Stimulated activated CD4-positive, alpha-beta T cell treated with anti-CD3 and anti-CD28 coated beads, Interleukin-4, amount 100 ng/mL, for 4 hours (primary cell): Measurements from ENCODE around the gene FOXP1.

Experiments used
- DNase-seq, 2 experiments: peaks; one replicate each; pipeline ENCODE4 v3.0.0-alpha.2; 2020

FOXP1 gene

GRCh38 chr3:71247958-71248335 is 335.6 kb downstream of the FOXP1 start:
- no peak for DNase-seq

- no peak for DNase-seq
These were observed 336.1 kb downstream of the FOXP1 start for GRCh38 chr3:71247221-71247957.

GRCh38 chr3:71245971-71246880 is 337.3 kb downstream of the FOXP1 start:
- no peak for DNase-seq

DNA sequence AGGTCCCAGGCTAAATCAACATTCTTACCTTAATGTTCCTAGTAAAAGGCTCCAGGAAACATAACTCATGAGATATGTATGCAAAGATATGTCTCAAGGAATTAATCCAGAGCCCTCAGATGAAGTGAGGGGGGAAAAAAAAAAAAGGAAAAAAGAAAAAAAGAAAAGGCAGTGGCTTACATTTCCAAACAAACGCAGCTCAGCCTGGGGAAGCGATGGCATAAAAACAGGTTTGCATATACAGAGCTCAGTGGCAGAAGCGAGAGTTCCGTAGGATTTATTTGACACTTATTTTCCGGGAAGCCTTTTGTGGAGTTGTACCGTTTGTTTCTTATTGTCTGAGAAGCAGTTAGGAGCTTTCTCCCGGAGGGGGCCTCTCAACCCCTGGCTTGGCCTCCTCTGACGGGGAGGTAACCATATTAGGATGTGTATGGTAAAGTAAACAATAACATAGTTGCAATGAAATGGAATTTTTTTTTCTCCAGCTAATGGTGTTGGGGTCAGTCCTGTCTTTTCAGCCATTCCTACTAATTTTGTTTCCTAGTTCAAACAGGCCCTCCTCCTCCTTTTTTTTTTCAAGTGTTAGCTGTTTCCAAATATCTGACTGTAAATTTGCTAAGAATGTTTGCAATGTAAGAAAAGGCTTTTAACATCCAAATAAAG is 338.6 kb downstream of the FOXP1 start:
- DNase-seq = no peak

DNA sequence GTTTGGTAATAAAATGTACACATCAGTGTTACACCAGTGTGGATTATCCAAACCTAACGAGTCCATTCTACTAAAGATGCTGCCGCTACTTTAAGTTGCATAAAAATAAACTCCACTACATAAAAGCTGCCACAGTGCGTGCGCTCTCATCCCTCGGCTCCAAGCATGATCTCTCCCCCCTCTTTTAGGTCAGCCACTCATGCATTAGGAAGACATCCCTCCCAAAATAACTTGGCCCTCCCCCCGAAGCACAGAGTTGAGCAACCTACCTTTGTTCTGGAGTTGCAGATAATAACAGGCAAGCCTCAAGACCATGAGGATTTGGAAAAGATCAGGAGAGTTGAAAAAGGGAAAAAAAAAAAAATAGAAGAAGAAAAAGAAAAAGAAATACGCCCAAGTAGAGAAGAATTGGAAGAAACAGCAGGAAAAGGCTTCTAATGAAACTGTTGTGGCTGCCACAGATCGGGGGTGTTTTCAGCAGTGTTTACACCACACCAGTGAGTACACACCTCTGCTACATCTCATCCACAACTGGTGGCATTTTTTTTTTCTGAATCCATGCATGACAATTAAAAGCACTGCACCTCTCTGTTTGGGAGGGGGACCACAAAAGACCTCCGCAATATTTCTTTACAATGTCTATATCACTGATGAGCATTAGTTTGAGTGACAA is 339.2 kb downstream of the FOXP1 start:
- DNase-seq = no peak

- no peak for DNase-seq
These were observed 340.3 kb downstream of the FOXP1 start for GRCh38 chr3:71243229-71243628.

DNA sequence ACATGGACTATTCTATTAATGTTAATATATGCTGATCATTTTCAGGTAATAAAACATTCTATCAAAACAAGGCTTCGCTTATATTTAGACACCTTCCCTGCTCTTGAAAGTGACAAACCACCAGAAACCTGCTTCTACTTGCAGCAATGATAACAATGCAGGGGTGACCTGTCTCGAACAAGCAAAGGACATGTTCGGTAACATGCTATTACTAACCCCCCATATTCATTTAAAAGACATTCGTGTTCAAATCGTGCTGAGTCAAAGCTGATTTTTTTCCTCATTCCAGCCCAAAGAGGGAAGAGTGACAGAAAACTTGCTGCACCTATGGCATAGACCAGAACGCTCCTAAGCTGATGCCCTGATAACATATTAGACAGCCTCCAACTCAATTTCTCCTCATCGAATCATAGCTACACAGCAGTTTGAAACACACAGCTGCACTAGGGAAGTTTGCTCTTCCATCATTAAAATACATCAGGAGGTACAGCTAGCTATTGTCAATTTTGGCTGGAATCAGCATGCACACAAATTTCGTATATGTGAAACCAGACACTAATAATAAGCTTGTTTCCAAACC is 341.5 kb downstream of the FOXP1 start:
- no peak for DNase-seq

DNA sequence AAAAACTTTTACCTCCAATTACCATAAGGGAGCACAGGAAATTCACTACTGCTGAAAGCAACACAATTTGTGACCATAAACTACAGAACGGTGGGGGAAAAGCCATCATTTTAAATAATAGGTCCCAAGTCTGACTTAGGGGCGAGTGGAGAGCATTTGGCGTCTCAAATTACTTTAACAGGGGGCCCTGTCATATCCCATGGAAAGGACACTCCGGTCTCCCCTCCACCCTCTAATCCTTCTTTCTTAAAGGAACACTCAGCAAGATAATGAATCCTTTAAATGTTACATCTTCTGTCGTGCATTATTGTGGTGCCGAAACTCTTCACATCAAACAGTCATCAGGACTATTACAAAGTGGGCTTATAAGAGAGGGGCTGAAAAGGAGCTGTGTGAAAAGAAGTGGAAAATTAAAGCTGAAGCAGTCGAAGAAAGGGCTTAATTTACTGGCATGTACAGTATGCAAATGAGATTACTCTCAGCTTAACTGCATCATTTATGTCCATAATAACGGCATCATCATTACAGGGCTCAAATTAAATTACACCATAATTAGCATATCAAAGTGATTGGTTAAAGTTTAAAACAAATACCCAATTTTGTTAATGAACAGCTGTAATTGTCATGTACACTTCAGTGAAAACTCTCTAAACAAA is 342.2 kb downstream of the FOXP1 start:
- no peak for DNase-seq

DNA sequence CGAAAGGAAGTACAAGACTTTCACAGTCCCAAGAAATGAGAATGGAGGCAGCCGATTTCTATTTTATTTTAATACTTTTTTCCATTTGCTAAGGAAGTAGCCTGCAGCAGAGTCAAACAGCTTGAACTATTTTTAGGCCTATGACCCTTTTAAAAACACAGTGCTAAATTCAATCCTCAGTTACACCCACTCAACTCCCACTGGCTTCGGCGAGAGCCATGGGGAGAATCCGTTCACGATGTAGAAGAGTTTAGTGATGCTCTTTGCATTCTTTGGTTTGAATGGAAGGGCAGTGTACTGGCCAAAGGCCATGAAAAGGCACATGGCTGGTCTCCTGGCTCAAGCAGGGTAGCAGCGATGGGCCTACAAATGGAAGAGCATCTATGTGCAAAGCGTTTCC is 343.5 kb downstream of the FOXP1 start:
- DNase-seq = no peak

GRCh38 chr3:71238355-71238757 is 345.2 kb downstream of the FOXP1 start:
- DNase-seq = no peak

GRCh38 chr3:71237672-71238071 is 345.9 kb downstream of the FOXP1 start:
- no peak for DNase-seq

- DNase-seq = no peak
These were observed 347.7 kb downstream of the FOXP1 start for GRCh38 chr3:71235846-71236245.

DNA sequence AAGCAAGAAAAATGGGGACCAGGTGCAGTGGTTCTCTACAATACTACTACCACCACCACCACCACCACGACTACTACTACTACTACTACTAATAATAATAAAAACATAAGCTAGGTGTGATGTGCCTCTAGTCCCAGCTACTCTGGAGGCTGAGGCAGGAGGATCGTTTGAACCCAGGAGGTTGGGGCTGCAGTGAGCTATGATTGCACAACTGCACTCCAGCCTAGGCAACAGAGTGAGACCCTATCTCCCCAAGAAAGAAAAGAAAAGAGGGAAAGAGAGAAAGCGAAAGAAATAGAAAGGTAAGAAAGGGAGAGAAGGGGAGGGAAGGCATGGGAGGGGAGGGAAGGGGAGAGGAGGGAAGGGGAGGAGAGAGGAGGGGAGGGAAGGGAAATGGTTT is 350.6 kb downstream of the FOXP1 start:
- no peak for DNase-seq

DNA sequence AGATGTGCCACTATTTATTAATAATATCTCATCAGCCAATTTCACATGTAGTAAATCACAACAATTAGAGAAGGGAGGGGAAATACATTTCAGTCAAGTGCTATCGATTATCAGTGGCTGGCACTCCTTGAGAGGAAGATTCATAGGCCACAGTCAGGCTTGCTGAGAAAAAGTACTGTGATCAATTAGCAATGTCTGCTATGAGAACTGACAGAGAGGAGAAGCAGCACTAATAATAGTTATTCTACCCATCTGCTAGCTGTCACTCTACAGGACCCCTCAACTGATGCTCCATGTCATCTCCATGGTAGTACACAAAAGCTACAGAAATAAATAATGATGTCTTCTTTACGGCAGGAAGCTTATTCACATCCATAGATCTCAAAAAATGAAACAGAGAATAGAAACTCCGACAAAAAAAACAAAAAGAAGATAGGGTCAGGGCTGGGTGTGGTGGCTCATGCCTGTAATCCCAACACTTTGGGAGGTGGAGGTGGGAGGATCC is 351.3 kb downstream of the FOXP1 start:
- no peak for DNase-seq

DNA sequence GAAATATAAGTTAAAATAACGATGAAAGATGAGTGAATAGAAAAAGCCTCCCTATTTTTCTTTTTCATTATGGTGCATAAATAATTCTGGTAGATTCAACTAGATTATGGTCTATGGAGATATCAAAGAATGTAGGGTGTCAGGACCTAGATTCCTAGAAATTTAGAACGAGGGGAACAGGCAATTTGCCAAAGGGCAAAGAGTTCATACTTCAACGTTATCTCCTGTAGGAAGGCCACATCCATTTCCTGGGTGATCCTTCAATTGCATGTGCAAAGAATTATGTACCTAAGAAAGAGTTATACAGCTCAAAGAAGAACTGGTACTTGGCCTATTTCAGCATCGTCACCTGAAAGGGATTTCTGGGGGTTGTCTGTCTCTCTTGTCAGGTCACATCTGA is 351.8 kb downstream of the FOXP1 start:
- DNase-seq = no peak

DNA sequence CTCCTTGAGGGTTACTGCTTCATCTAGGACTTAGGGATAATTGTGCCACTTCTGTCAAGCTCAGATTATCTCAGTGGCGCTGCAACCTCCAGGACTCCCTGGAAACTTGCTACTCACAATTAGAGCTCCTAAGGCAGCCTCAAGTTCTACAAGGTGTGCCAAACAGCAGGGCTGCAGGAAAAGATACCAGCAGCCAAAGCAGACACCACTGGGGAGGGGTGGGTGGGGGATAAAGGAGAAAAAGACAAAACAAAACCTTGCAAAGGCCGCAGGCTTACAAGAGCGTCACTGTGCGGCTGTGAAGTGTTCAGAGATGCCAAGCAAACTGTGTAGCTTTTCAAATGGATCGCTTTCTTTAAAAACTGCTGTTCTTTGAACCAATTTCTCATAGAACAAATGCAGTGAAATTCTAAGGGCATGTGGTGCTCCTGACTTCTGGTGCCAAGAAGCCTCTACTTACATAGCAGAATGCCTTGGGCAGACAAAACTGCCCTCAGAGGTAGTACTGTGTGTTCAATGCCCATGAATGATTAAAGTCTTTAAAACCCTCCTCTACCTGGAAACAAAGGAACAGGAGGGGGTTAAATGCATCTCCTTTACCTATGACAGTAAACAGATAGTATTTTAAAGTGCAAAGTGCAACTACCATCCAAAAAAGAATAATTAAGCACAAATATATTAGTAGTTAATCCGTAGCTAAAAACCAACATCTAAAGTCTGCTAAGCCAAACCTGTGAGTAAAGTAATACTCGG is 353.4 kb downstream of the FOXP1 start:
- no peak for DNase-seq

GRCh38 chr3:71228156-71228866 is 355.2 kb downstream of the FOXP1 start:
- DNase-seq = no peak

DNA sequence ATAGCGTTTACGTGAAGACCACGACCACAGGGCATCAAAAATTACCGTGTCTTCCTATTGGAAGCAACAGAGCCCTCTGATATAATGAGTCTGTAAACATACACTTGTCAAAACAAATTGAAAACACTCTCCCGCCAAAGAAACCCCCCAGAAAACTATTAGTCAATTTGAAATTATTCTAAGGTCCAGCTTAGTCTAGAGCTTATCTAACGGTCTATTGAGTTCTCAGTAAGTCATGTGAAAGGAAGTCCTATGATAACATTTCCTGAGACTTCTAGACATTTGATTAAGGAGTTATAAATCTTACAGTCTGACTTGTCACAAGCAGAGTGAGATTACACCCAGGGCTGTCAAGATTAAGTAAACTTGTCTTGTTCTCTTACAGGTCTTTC is 356.3 kb downstream of the FOXP1 start:
- DNase-seq = no peak

GRCh38 chr3:71226565-71227269 is 356.8 kb downstream of the FOXP1 start:
- DNase-seq = peak; percentile 79 to 93
